Endothelial cell of umbilical vein (primary cell): ENCODE data around the gene SPEF1. TPM values are rescaled to one million over a fixed set of nuclear protein-coding genes. Genes with fewer than 3 reads are reported as not detected.

Experiments used
- BruUV-seq: library from RNA; stranded (reverse); fragments of 400-500 nt; replicated peaks from 2 replicates; lab custom pipeline; 2021; lab: Mats Ljungman, UMichigan
- CTCF ChIA-PET: fragments of 300-600, 350-600 bp; sonication (Branson Sonifier 250); formaldehyde crosslinking; loops from one replicate; lab custom pipeline; 2021; ENCODE audit warnings: antibody characterized with exemption, inconsistent platforms; lab: Charles Lee
- POLR2A ChIA-PET: fragments of 300-600, 350-600 bp; sonication (Branson Sonifier 250); formaldehyde crosslinking; loops from one replicate; lab custom pipeline; 2021; ENCODE audit warnings: antibody characterized with exemption, inconsistent platforms; lab: Charles Lee
- DNase-seq: peaks from one replicate; pipeline ENCODE4 v3.0.0-alpha.2; 2011; ENCODE audit warnings: low read depth, low spot score
- FAIRE-seq: peaks from 2 replicates; lab custom pipeline; 2011; peaks lifted over from hg19 to GRCh38; lab: Jason Lieb, UNC
- H2AFZ ChIP-seq: 2 replicates; pipeline ENCODE4 v1.6.0; 2012; ENCODE audit warnings: low read depth, low read length, control low read depth, inconsistent platforms
- H3K27ac ChIP-seq: 2 replicates; pipeline ENCODE4 v1.5.1; 2011; ENCODE audit warnings: low read depth, mild to moderate bottlenecking, control low read depth, low read length, moderate library complexity; ENCODE audit not compliant: insufficient read depth
- H3K27me3 ChIP-seq, 2 experiments: 2 replicates each; pipeline versions ENCODE4 v1.6.0 to v1.6.1; 2011; ENCODE audit warnings: low read length in 2 of 2, mixed read lengths in 1 of 2; ENCODE audit not compliant: control insufficient read depth in 2 of 2, insufficient read depth in 2 of 2
- H3K36me3 ChIP-seq, 2 experiments: 2 replicates in 1 of 2; 3 replicates in 1 of 2; pipeline ENCODE4 v1.5.1; 2011; ENCODE audit warnings: low read length in 2 of 2, mild to moderate bottlenecking in 1 of 2, moderate library complexity in 1 of 2; ENCODE audit not compliant: control insufficient read depth in 2 of 2, insufficient read depth in 2 of 2; ENCODE audit errors: extremely low read depth in 1 of 2
- H3K4me1 ChIP-seq: 3 replicates; pipeline ENCODE4 v1.5.1; 2011; ENCODE audit warnings: mild to moderate bottlenecking, low read length; ENCODE audit not compliant: control insufficient read depth, insufficient read depth; ENCODE audit errors: extremely low read depth
- H3K4me2 ChIP-seq: 2 replicates; pipeline ENCODE4 v1.6.1; 2011; ENCODE audit warnings: low read length, control low read depth, mixed read lengths; ENCODE audit not compliant: insufficient read depth
- H3K4me3 ChIP-seq, 3 experiments: fragments of 200-600 bp in 1 of 3; sonication (generic), shearing (Covaris generic) in 1 of 3; replicated peaks in 1 of 3; 2 replicates each; pipeline ENCODE4 v1.5.1; 2011 to 2016; ENCODE audit warnings: control low read depth in 3 of 3, low read length in 3 of 3, mild to moderate bottlenecking in 2 of 3, inconsistent platforms in 1 of 3, low read depth in 1 of 3, moderate library complexity in 1 of 3; ENCODE audit not compliant: insufficient read depth in 1 of 3
- H3K79me2 ChIP-seq: 2 replicates; pipeline ENCODE4 v1.6.0; 2012; ENCODE audit warnings: low read length, inconsistent platforms; ENCODE audit not compliant: control insufficient read depth, insufficient read depth
- H3K9ac ChIP-seq: replicated peaks from 2 replicates; pipeline ENCODE3; 2011; ENCODE audit warnings: low read length, control low read depth; ENCODE audit not compliant: insufficient read depth; ENCODE audit errors: extremely low read depth
- H3K9me1 ChIP-seq: replicated peaks from 3 replicates; pipeline ENCODE4 v1.6.0; 2011; ENCODE audit warnings: mild to moderate bottlenecking, low read length; ENCODE audit not compliant: control insufficient read depth, insufficient read depth; ENCODE audit errors: extremely low read depth
- H3K9me3 ChIP-seq: replicated peaks from 2 replicates; pipeline ENCODE4 v1.5.1; 2012; ENCODE audit warnings: low read length, inconsistent platforms; ENCODE audit not compliant: control insufficient read depth, insufficient read depth
- H4K20me1 ChIP-seq: replicated peaks from 2 replicates; pipeline ENCODE3; 2011; ENCODE audit warnings: mild to moderate bottlenecking, low read length; ENCODE audit not compliant: control insufficient read depth, insufficient read depth; ENCODE audit errors: extremely low read depth
- CTCF ChIP-seq, 2 donors: IDR thresholded peaks; 1 replicate in 1 of 2; 2 replicates in 1 of 2; pipeline ENCODE4 v1.5.1; 2011; ENCODE audit warnings: low read length in 2 of 2, mild to moderate bottlenecking in 2 of 2, moderate library complexity in 2 of 2, control low read depth in 1 of 2, inconsistent platforms in 1 of 2, low read depth in 1 of 2; ENCODE audit not compliant: insufficient read depth in 1 of 2; ENCODE audit errors: extremely low read depth in 1 of 2
- EZH2 ChIP-seq: IDR thresholded peaks from 2 replicates; pipeline ENCODE4 v1.6.1; 2012; ENCODE audit warnings: borderline replicate concordance, low read depth, mild to moderate bottlenecking, moderate library complexity, low read length, inconsistent platforms; ENCODE audit not compliant: severe bottlenecking
- FOS ChIP-seq: IDR thresholded peaks from 2 replicates; pipeline ENCODE4 v1.6.1; 2011; ENCODE audit warnings: mild to moderate bottlenecking, low read length, moderate library complexity, borderline replicate concordance; ENCODE audit not compliant: insufficient read depth
- GATA2 ChIP-seq: IDR thresholded peaks from 2 replicates; pipeline ENCODE4 v1.7.0; 2011; ENCODE audit warnings: low read depth, mild to moderate bottlenecking, moderate library complexity, mixed read lengths, low read length; ENCODE audit not compliant: insufficient read length, insufficient read depth
- JUN ChIP-seq: IDR thresholded peaks from 2 replicates; pipeline ENCODE4 v1.6.1; 2011; ENCODE audit warnings: borderline replicate concordance, low read depth; ENCODE audit not compliant: insufficient read length, insufficient read depth
- MAX ChIP-seq: IDR thresholded peaks from 2 replicates; pipeline ENCODE4 v1.6.1; 2011; ENCODE audit not compliant: insufficient read depth, insufficient read length
- MYC ChIP-seq: IDR thresholded peaks from one replicate; pipeline ENCODE4 v1.6.1; 2011; ENCODE audit warnings: mild to moderate bottlenecking, low read depth, low read length
- POLR2A ChIP-seq: IDR thresholded peaks from 2 replicates; pipeline ENCODE4 v1.6.1; 2012; ENCODE audit warnings: low read depth, mild to moderate bottlenecking, control low read depth, low read length
- POLR2AphosphoS5 ChIP-seq: IDR thresholded peaks from 2 replicates; pipeline ENCODE4 v1.6.1; 2012; ENCODE audit warnings: low read depth, mild to moderate bottlenecking, control low read depth, low read length, moderate library complexity; ENCODE audit not compliant: insufficient read depth
- dilution Hi-C: fragments of 300-500 bp; cut with MboI; formaldehyde crosslinking; loops from one replicate; pipeline ENCODE4 v1.15.0; 2019; ENCODE audit warnings: low sequenced_read_pairs; ENCODE audit not compliant: extremely low pct_ligation_motif_present
- intact Hi-C: fragments of 100-400 bp; cut with micrococcal nuclease; formaldehyde crosslinking; loops from one replicate; pipeline ENCODE4 v1.10.0; 2022
- polyA plus RNA-seq, 4 experiments: library from polyadenylated mRNA; depleted of rRNA in 3 of 4; stranded (reverse) in 3 of 4; unstranded in 1 of 4; fragments of >200 nt; gene quantifications; 2 replicates each; pipeline versions ENCODE4 v1.2.1 to v1.2.3, GENCODE V29; 2011 to 2012; ENCODE audit warnings: missing spikeins in 1 of 4
- total RNA-seq: library from RNA; stranded (reverse); gene quantifications from 2 replicates; pipeline ENCODE4 v1.2.3, GENCODE V29; 2021

Gene SPEF1
- total and polyA plus RNA-seq, 2 donors (not counting 3 experiments of a cell fraction or from before 2014, with no cell fraction given) = 0.07 to 0.44 TPM

GRCh38 chr20:3808544-3808943 is 27.3 kb upstream of the SPEF1 start:
- no peak overlapping the region for H3K4me2 ChIP-seq
- peaks cover 35% of the 10 kb centered on the region for H3K4me1 ChIP-seq
- H2AFZ ChIP-seq = no peak overlapping the region
- no peaks in the 10 kb centered on the region for H3K9me1 ChIP-seq
- POLR2A ChIA-PET = no interaction called here
- H3K79me2 ChIP-seq = no peaks in the 10 kb centered on the region
- H4K20me1 ChIP-seq = no peaks in the 10 kb centered on the region
- CTCF ChIA-PET = no interaction called here
- dilution Hi-C loops = no loop called here
- no peak for FAIRE-seq
- TSS peak; percentile 30 for BruUV-seq
- peak overlapping the region; percentile 88 for H3K27ac ChIP-seq
- DNase-seq = no peak
- TF ChIP-seq POLR2A = no peak
- no peak for TF ChIP-seq FOS
- no peak for TF ChIP-seq MAX
- TF ChIP-seq GATA2 = no peak
- TF ChIP-seq POLR2AphosphoS5 = no peak
- no peak for TF ChIP-seq CTCF (IDR thresholded peaks at IDR 0.05; ENCODE audit: extremely low read depth in 1 of 2, insufficient read depth in 1 of 2, low read depth in 1 of 2, low read length in 2 of 2)
- TF ChIP-seq MYC = no peak
- no peak for TF ChIP-seq JUN
- no peak for TF ChIP-seq EZH2
- no peaks in the 10 kb centered on the region for H3K9me3 ChIP-seq
- peaks cover 0 to 5% of the 10 kb centered on the region in 2 experiments for H3K36me3 ChIP-seq
- intact Hi-C loops = loop anchor here (1.0 kb wide), 1 partner anchor 12 kb away; the partner anchor contains the start of gene CDC25B
- H3K4me3 ChIP-seq = no peak overlapping the region
- H3K27me3 ChIP-seq = no peaks in the 10 kb centered on the region
- H3K9ac ChIP-seq = peak overlapping the region; percentile 43
